GM19239 (cell line): ENCODE results near the gene TAF9.
"Not testable (repeated sequence)": the region's sequence is repeated elsewhere in the genome, so short reads cannot be mapped to it uniquely, and the experiment has no call there.

ENCODE experiments used
- DNase-seq: peaks from one replicate; pipeline ENCODE4 v3.0.0; 2011; ENCODE audit warnings: low spot score; ENCODE audit not compliant: insufficient read length
- FAIRE-seq: peaks from 2 replicates; lab custom pipeline; 2011; peaks lifted over from hg19 to GRCh38; lab: Jason Lieb, UNC

Gene TAF9

GRCh38 chr5:69341520-69342161 is 27.7 kb downstream of the TAF9 start:
- DNase-seq (no peak), FAIRE-seq (no peak)

DNA sequence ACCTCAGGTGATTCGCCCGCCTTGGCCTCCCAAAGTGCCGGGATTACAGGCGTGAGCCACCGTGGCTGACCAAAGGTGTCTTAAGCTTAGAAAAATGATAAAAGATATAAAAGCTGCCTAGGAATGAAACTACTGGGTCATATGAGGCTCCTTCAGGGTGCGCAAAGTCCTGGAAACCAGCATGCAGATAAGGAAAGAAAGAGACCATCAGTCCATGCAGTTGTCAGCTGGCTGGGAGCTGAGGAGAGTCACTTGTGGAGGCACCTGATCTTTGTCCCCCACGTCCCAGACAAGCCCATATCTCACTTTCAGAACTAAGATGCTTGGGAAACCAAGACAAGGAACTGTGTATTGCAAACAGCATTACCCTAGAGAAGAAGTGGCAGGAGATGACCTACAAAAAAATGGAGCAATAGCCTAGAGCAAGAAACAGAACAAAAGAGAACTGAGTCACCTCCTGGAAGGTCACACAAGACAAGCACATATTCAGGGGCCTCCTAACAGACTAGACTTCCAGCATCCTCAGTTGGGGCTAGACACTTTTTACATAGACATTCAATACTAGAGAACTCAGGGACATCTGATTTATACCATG is 33.9 kb downstream of the TAF9 start:
- DNase-seq (no peak), FAIRE-seq (no peak)

GRCh38 chr5:69334793-69335268 is 34.5 kb downstream of the TAF9 start:
- FAIRE-seq, result peak; percentile 31
- peak; percentile 44 for DNase-seq

- DNase-seq, FAIRE-seq: not testable (repeated sequence)
Observed at GRCh38 chr5:69333668-69334315, 35.5 kb downstream of the TAF9 start.

GRCh38 chr5:69331528-69332445 is 37.5 kb downstream of the TAF9 start:
- FAIRE-seq (no peak), DNase-seq (no peak)

DNA sequence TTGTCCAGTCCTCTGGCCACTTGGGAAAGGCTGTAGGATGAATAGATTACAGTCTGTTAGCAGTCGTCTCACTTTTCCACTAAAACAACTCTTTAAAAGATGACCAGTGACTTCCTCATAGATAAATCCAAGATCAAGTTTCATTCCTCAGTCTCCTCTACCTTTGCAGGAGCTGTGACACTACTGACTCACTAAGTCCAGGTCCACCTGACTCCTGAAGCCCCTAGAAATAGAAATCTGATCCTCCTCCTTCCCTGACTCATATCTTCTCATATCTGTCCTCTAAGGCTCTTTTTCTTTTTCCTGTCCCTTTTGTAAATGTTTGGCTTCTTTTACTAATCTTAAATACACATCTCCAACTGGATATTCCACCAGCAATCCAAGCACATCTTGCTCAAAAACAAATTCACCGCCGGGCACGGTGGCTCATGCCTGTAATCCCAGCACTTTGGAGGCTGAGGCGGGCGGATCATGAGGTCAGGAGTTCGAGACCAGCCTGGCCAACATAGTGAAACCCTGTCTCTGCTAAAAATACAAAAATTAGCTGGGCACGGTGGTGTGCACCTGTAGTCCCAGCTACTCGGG is 39.3 kb downstream of the TAF9 start:
- FAIRE-seq (no peak), DNase-seq (no peak)

- no peak for DNase-seq
- FAIRE-seq, result no peak
Observed at GRCh38 chr5:69326365-69326764, 43.0 kb downstream of the TAF9 start.

DNA sequence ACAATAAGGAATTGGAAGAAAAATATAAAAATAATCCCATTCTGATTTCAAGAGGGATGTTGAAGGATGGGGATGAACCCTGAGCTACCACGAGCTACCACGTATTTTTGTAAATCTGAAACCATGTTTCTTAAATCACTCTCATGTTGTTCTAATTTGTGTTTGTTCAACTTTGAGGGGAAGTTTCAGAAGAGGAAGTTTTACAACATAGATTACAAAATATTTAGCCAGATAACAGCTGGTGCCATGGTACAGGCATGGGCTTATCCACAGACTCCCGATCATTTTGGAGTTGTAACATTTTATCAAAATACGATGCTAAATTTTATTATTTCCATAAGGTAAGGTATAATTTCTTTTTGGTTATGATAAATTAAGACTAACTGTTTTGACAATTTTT is 51.9 kb downstream of the TAF9 start:
- FAIRE-seq, result no peak
- DNase-seq, result no peak

DNA sequence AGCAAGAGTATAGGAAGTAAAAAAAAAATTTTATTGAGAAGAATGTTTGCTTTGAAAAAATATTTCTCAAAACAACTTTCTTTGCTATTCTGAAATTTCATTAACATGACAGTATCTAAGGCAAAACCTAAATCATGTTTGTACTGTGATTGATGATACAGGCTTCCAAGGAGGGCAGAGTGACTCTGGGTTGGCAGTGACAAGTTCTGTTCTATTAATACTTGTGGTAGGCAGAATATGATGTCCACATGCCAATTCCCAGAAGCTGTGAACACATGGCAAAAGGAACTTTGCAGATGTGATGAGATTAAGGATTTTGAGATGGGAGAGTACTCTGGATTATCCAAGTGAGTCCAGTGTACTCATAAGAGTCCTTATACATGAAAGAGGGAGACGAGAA is 53.3 kb downstream of the TAF9 start:
- DNase-seq (no peak), FAIRE-seq (no peak)
